GM10266 (cell line): ENCODE results near the gene MT1H.
"Not testable (repeated sequence)": the region's sequence is repeated elsewhere in the genome, so short reads cannot be mapped to it uniquely, and the experiment has no call there.

ENCODE experiments used
- DNase-seq: peaks from one replicate; pipeline ENCODE4 v3.0.0; 2012; ENCODE audit errors: extremely low spot score
- CTCF ChIP-seq: IDR thresholded peaks from 2 replicates; pipeline ENCODE4 v1.5.1; 2012; ENCODE audit warnings: mild to moderate bottlenecking, low read depth; ENCODE audit not compliant: control insufficient read depth, insufficient read depth; ENCODE audit errors: missing control alignments

MT1H gene

DNA sequence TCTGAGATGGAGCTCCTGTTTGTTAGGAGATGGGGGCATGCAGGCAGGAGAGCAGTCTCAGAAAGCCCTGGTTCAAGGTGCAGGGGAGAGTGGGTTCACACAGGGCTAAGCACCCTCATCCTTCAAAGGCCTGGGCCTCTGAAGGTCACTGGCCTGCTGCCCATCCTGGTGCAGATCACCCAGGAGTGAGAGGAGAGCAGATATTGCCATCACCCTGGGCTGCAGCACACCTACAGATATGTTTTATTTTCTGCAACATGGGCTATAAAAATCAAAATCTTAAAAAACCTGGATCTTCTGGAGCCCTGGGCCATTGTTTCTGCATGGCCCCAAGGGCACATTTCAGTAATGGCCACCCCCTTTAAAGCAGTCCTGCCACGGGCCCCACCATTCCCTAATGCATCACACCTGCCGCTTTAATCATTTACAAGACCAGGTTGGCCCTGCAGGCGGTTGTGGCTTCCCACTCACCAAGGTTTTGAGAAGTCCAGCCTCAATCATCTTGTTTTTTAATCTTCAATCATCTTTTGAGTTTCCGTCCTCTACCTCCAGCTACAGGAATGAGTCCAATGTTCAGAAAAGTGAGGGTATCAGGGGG, 39.9 kb downstream of the MT1H start:
- no peak for TF ChIP-seq CTCF
- DNase-seq, result no peak

DNA sequence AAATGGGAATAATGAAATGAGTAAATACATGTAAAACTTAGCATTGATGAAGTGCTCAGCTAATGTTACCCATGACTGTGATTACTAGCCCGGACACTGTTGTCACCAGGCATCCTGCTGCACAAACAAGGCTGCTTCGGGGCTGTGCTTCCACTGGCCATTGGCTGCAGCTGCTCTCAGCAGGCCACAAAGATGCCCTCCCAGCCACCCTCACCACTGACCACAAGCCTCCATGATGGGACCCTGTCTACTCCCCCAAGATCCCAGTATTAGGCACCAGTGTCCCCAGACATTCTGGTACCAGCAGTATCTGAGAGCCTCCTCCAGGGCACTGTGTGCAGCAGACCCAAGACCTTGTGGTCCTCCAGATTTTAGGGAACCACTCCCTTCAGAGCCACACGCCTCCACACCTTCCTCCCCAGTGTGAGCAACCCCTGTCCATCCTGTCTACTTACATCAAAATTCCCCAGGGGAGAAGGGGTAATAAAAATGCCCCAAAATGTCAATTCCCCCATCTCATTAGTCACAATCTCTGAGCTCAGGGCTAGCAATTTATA, 40.6 kb downstream of the MT1H start:
- no peak for TF ChIP-seq CTCF
- DNase-seq, result no peak

DNA sequence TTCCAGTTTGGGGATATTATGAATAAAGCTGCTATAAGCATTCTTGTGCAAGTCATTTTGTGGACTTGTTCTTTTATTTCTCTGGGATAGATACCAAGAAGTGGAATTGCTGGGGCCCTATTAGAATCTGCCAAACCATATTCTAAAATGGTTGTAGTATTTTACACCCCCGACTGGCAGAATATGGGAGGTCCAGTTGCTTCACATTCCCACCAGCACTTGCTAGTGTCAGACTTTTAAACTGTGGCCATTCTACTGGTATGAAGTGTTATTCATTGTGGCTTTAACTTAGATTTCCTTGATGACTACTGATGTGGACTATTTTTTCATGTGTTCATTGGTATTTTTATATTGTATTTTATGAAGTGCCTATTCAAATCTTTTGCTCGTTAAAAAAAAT, 42.2 kb downstream of the MT1H start:
- TF ChIP-seq CTCF, result no peak
- no peak for DNase-seq

- no peak for DNase-seq
- TF ChIP-seq CTCF, result no peak
Measured at GRCh38 chr16:56713794-56714193, 44.2 kb downstream of the MT1H start.

GRCh38 chr16:56715126-56715525, 45.5 kb downstream of the MT1H start:
- TF ChIP-seq CTCF, result no peak
- no peak for DNase-seq

- TF ChIP-seq CTCF, result no peak
- no peak for DNase-seq
Measured at GRCh38 chr16:56716761-56717160, 47.1 kb downstream of the MT1H start.

DNA sequence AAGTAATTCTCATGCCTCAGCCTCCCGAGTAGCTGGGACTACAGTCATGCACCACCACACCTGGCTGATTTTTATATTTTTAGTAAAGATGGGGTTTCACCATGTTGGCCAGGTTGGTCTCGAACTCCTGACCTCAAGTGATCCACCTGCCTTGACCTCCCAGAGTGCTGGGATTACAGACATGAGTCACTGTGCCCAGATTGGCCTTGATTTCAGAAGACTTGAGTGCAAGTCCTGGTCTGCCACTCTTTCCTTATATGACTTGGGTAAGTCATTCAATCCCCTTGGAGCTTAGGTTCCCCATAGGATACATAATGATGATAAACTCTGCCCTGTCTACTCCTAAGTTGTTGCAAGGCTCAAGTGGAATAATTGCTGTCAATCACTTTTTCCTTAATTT, 47.9 kb downstream of the MT1H start:
- DNase-seq, result not testable (repeated sequence)
